GM18498 (cell line): ENCODE measurements around the gene AKAP1.

ENCODE experiments used
- ATAC-seq: cut with Tn5 transposase; IDR thresholded peaks from one replicate; pipeline ENCODE4 v1.9.1; 2021; ENCODE audit warnings: mild to moderate bottlenecking, moderate library complexity; ENCODE audit not compliant: unreplicated experiment

AKAP1 gene

DNA sequence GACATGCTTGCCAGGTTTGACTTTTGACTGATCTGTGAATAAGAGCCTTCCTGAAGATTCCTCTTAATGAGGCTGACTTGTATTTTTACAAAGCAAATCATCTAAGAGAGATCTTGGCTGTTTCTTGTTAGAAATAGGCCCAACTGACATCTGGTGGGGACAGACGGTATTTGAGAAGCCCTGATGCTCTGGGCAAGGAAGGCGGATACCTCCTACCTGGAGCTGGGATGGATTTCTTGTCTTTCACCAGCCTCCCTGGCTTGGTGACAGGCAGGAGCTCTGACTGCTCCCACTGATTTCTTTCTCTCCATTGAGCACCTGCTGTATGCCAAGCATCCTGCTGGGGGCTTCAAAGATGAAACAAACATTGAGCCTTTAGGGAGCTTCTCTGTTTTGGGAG, 40.4 kb downstream of the AKAP1 start:
- ATAC-seq: no peak

DNA sequence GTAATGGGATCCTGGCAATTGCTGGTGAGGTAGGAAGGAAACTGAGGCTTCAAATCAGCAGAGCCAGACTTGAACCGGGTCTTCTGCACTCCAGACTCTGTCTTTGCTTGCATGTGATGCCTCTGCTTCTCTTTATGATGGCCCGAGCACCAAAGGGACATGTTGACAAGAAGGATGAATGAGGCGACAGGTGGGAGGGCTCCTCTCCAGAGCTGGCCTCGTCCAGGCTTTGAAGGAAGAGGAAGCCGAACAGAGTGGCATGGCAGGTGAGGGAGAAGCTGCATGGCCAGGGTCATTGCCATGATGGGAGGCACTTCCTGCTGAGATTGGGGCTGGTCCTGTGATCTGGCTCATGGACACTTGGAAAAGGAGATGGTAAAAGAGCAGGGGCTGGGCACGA, 40.8 kb downstream of the AKAP1 start:
- no peak for ATAC-seq

- peak; percentile 55 for ATAC-seq
These were observed 45.8 kb downstream of the AKAP1 start for GRCh38 chr17:57130708-57131461.

- no peak for ATAC-seq
These were observed 47.6 kb downstream of the AKAP1 start for GRCh38 chr17:57132663-57133062.

DNA sequence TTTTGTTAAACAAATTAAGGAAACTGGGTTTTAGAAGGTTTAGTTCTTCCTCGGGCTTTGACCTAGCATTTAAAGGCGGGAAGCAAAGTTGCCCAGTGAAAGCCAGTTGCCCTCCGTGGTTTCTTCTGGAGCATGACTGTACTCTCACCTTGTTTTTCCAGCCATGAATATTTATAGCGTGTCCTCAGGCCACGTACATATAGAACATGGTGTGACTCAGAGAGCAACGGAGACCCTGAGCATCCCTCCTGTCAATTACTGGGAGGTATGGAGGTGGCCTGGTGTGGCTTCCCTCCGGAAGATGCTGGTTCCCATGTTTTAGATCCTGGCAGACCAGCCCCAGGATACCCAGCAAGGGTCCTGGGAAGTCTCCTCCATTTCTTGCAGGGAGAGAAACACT, 48.4 kb downstream of the AKAP1 start:
- no peak for ATAC-seq

DNA sequence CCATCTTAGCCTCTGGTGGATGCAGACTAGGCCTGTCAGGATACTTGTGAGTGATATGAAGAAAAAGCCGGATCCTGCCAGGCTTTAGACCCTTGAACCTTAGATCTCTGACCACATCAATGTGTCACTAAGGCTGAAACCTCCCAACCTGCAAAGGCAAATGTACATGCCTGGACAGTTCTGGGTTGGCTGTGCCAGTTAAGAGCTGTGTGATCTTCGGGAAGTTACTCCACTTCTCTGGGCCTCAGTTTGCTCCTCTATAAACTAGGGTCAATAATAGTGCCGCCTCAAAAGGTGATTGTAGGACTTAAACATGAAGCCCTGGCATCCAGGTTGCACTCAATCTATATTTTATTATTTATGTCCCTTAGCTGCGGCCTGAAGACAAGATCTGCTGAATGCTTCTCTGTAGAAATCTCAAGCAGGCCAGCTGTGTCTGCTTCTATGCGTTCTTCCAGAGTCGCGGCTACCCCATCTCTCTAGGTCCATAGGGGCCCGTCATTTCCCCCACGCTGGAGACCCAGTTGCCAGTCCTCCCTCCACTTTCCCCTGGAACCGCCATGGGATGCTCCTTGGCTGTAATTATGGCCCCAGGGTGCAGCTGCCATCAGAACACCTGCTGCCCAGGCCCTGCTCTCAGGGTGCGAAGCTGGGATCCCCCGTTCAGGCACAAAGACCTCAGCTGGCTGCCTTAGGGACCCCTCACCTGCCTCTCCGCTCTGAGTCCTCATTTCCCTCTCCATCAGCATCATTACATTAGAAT, 50.2 kb downstream of the AKAP1 start:
- no peak for ATAC-seq

DNA sequence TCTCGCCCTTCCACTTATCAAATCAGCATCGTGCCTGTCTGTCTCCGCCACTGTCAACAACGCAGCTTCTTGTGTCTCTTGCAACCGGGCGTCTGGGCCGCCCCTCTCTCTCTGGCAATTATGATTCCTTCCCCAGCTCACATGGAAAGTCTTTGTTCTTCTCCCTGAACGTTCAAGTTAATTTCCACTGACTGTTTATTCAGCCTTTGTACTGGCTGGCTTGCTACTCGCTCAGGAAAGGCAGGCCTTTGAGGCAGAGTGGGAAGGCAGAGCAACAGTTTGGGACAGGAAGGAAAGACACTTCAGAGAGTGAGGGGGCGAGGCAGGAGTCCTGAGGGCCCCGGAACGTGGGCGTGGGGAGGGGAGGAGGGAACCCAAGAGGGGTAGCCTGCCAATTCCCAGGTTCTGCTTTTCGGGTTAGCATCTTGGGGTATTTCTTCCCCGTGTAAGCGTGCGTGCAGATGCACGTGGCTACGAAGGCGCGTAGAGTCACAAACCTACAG, 50.8 kb downstream of the AKAP1 start:
- no peak for ATAC-seq

DNA sequence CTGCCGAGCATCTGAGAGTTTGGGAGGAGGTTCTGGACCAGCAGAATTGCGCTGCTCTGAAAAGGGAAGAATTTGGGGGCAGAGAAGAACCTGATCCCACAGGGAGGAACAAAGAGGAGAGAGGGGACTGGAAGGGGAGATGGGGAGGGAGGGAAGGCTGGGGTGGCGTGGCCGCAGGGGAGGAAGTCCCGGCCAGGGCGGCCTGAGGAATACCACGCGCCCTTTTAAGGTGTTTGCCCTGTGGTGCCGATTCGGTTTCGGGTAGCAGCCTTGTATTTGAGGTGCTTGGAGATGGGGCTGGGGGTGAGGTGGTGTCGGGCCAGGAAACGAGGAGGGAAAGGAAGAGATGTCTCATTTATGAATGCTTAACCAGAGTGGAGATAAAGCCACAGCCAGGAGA, 51.3 kb downstream of the AKAP1 start:
- ATAC-seq: no peak

GRCh38 chr17:57138030-57138911, 53.2 kb downstream of the AKAP1 start:
- no peak for ATAC-seq

DNA sequence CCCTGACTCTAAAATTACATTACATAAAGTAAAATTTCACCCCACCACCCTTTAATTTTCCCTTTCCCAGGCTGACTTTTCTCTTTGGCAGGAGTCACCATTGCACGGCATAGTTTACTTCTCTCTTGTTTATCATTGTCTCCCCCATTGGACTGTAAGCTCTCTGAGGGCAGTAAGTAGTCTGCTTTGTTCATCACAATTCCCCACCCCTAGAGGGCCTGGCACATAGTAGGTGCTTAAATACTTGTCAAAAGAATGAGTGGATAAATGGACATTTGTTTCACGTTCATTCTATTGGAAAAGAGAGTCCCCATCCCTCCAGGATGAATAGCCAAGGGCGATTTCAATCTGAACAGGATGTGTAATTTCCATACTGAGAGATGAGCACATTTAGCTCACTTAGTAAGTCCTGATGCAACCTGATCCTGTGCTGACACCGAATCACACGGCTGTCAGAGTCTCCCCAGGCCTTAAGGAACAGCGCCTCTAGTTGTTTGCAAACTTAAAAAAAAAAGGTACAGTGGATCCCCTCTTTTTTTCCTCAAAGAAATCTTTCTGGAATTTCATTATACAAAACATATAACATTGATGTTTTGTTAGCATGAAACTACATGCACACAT, 54.0 kb downstream of the AKAP1 start:
- no peak for ATAC-seq

- no peak for ATAC-seq
These were observed 55.3 kb downstream of the AKAP1 start for GRCh38 chr17:57140316-57140715.

- ATAC-seq: no peak
These were observed 57.9 kb downstream of the AKAP1 start for GRCh38 chr17:57142925-57143324.

DNA sequence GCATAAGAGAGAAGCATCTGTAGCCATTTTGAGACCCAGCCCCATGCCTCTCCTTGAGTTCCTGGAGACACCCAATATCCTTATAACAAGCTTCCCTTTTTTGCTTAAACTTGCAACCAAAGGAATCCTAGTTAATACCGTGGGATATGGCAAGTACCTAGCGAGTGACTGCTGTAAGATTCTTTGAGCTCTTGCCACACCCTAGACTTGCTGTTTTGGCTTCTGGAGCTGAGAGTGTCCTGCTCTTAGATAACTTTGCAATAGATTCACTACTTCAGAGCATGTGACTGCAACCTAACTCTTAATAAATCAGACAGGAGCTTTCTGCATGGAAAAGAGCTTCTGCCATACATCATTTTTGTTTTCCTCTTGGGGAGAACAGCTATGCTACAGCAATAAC, 58.3 kb downstream of the AKAP1 start:
- no peak for ATAC-seq

GRCh38 chr17:57143919-57144318, 58.9 kb downstream of the AKAP1 start:
- no peak for ATAC-seq

DNA sequence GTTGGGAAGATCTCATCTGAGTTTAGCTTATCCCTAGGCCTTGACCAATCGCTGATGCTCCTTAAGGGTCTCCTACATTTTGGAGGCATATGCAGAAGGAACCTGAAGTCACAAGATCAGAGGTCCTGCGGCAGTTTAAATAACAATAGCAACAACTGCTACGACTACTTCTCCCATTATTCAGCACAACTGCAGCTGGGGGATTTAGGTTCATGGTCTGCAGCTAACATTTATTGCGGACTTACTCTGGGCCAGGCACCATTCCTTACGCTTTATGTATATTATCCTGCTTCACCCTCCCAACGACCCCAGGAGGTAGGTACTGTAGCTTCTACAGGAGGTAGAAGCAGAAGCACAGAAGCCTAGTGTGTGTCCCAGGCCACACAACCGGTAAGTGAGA, 59.5 kb downstream of the AKAP1 start:
- no peak for ATAC-seq

- ATAC-seq: no peak
These were observed 60.3 kb downstream of the AKAP1 start for GRCh38 chr17:57145347-57145746.

- no peak for ATAC-seq
These were observed 61.2 kb downstream of the AKAP1 start for GRCh38 chr17:57146273-57146672.

DNA sequence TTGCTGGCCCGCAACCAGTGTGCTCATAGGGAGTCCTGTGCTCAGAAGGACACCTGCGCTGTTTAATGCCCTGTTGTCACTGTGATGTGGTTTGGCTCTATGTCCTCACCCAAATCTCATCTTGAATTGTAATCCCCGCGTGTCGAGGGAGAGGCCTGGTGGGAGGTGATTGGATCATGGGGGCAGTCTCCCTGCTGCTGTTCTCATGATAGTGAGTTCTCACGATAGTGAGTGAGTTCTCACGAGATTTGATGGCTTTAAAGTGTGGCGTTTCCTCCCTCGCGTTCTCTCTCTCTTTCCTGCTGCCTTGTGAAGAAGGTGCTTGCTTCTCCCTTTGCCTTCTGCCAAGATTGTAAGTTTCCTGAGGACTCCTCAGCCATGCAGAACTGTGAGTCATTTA, 66.8 kb downstream of the AKAP1 start:
- ATAC-seq: no peak

- ATAC-seq: no peak
These were observed 68.0 kb downstream of the AKAP1 start for GRCh38 chr17:57152967-57153528.

GRCh38 chr17:57154921-57155320, 69.9 kb downstream of the AKAP1 start:
- no peak for ATAC-seq

- no peak for ATAC-seq
These were observed 73.3 kb downstream of the AKAP1 start for GRCh38 chr17:57158325-57158724.
